GM12891 (cell line): ENCODE data around the gene LRP1.

Source experiments
- DNase-seq: peaks from one replicate; pipeline ENCODE4 v3.0.0; 2011; ENCODE audit warnings: low spot score; ENCODE audit not compliant: insufficient read length
- FAIRE-seq: peaks from 2 replicates; lab custom pipeline; 2011; peaks lifted over from hg19 to GRCh38; lab: Jason Lieb, UNC
- PAX5 ChIP-seq: IDR thresholded peaks from 2 replicates; pipeline ENCODE4 v1.6.1; 2011; ENCODE audit warnings: low read length, moderate library complexity, mild to moderate bottlenecking; ENCODE audit not compliant: insufficient read depth, severe bottlenecking
- POLR2A ChIP-seq: IDR thresholded peaks from 2 replicates; pipeline ENCODE4 v1.6.1; 2011; ENCODE audit warnings: low read depth, low read length, control low read depth
- POLR2AphosphoS5 ChIP-seq: IDR thresholded peaks from 2 replicates; pipeline ENCODE4 v1.6.1; 2011; ENCODE audit warnings: low read depth, low read length, control low read depth
- POU2F2 ChIP-seq: IDR thresholded peaks from 2 replicates; pipeline ENCODE4 v1.6.1; 2011; ENCODE audit warnings: low read depth, mild to moderate bottlenecking, control low read depth, low read length, moderate library complexity
- SPI1 ChIP-seq: IDR thresholded peaks from 2 replicates; pipeline ENCODE4 v1.6.1; 2011; ENCODE audit warnings: low read depth, low read length, control low read depth
- TAF1 ChIP-seq: IDR thresholded peaks from 2 replicates; pipeline ENCODE4 v1.6.1; 2011; ENCODE audit warnings: low read depth, low read length, control low read depth

The LRP1 gene

DNA sequence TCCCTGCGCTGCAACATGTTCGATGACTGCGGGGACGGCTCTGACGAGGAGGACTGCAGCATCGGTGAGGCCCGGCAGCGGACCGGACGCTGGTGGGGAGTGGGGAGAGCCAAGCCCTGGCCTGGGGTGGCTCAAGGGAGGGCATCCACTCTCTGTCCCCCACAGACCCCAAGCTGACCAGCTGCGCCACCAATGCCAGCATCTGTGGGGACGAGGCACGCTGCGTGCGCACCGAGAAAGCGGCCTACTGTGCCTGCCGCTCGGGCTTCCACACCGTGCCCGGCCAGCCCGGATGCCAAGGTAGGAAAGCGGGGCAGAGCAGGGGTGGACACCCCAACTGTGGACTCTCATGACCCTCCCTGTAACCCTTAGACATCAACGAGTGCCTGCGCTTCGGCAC is 76.9 kb downstream of the LRP1 start:
- TF ChIP-seq PAX5 (no peak), SPI1 (no peak), POLR2A (no peak), TAF1 (no peak), POU2F2 (no peak), POLR2AphosphoS5 (no peak)
- DNase-seq, result no peak
- no peak for FAIRE-seq

DNA sequence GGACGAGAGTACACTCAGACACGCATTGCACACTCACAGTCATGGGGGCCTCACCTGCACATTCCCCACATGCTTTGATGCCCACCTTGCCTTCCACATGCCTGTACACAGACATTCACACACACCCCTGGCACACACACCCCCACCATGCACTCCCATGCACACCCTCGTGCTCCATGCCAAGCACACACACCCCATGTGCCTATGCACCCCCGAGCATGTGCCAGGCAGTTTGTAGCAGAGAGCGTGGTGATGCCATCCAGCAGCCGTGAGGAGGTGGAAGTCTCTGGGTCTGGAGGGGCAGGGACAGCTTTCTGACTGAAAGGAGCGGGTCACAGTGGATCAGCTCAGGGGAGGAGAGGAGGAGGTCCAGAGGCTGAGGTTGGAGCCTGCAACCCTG is 77.6 kb downstream of the LRP1 start:
- TF ChIP-seq POLR2A, result no peak
- no peak for TF ChIP-seq SPI1
- TF ChIP-seq PAX5, result no peak
- no peak for TF ChIP-seq POU2F2
- TF ChIP-seq POLR2AphosphoS5, result no peak
- TF ChIP-seq TAF1, result no peak
- no peak for DNase-seq
- FAIRE-seq, result no peak

DNA sequence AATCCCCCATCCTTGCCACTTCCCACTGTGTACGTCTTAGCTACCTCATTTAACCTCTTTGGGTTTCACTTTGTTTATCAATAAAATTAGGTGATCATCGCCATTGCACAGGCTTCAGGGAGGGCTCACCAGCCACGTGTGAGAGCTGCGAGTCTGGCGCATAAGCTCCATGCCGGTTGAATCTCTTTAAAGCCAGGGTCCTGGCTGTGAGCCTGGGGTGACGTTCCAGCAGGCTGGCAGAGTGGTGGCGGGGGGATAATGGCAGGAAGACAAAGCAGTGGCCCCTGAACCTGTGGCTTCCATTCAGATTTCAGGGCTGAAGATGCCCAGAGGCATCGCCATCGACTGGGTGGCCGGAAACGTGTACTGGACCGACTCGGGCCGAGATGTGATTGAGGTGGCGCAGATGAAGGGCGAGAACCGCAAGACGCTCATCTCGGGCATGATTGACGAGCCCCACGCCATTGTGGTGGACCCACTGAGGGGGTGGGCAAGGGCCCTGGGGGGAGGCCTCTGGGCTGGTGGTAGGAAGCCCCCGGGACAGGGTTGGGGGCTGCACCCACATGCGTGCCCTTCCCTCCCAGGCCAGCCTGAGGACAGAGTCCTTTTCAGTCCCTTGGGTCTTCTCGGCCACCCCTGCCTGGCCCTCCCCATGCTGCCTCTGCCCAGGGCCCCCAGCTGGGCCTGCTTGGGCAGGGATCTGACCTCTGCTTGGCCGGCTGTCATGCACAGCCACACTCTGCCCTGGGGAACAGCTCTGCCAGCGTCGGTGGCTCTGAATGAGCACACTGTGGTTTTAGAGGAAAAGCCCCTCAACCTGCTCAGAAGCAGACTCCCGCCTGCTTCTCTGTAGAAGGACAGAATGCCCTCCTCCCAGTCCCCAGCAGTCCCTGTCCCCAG is 79.7 kb downstream of the LRP1 start:
- TF ChIP-seq POU2F2 (no peak), SPI1 (no peak), PAX5 (no peak), POLR2A (no peak), TAF1 (no peak), POLR2AphosphoS5 (no peak)
- FAIRE-seq (no peak), DNase-seq (no peak)

- TF ChIP-seq PAX5, result no peak
- no peak for TF ChIP-seq POLR2A
- TF ChIP-seq SPI1, result no peak
- TF ChIP-seq POU2F2, result no peak
- no peak for TF ChIP-seq POLR2AphosphoS5
- no peak for TF ChIP-seq TAF1
- FAIRE-seq, result no peak
- DNase-seq, result no peak
These were observed 80.5 kb downstream of the LRP1 start for GRCh38 chr12:57208631-57209282.

DNA sequence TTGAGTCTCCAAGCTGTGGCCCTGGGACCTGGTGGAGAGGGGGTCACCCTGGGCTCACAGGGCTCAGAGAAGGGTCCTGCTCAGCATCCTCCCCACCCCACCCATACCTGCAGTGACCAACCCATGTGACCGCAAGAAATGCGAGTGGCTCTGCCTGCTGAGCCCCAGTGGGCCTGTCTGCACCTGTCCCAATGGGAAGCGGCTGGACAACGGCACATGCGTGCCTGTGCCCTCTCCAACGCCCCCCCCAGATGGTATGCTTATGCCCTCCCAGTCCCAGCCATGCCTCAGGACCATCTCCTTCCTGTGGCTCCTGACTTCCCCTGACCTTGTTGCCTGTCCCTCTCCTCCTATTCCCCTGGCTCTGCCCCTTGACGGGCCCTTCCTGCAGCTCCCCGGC is 81.6 kb downstream of the LRP1 start:
- no peak for DNase-seq
- TF ChIP-seq POLR2AphosphoS5, result no peak
- no peak for TF ChIP-seq TAF1
- TF ChIP-seq SPI1, result no peak
- TF ChIP-seq POLR2A, result no peak
- no peak for TF ChIP-seq PAX5
- TF ChIP-seq POU2F2, result no peak
- FAIRE-seq, result no peak

- FAIRE-seq, result no peak
These were observed 82.2 kb downstream of the LRP1 start for GRCh38 chr12:57210461-57210860.

GRCh38 chr12:57210926-57211692 is 82.8 kb downstream of the LRP1 start:
- TF ChIP-seq TAF1 (no peak), POLR2AphosphoS5 (no peak), POU2F2 (no peak), SPI1 (no peak), POLR2A (no peak), PAX5 (no peak)
- FAIRE-seq (no peak), DNase-seq (no peak)

More at GRCh38 chr12:57210461-57210860, 82.2 kb downstream of the LRP1 start:
- TF ChIP-seq PAX5 (no peak), POU2F2 (no peak), TAF1 (no peak)
- DNase-seq, result no peak

GRCh38 chr12:57211791-57212700 is 83.8 kb downstream of the LRP1 start:
- no peak for FAIRE-seq
- TF ChIP-seq POLR2AphosphoS5 (no peak), POLR2A (no peak), POU2F2 (no peak), SPI1 (no peak), PAX5 (no peak), TAF1 (no peak)

GRCh38 chr12:57212701-57213057 is 84.4 kb downstream of the LRP1 start:
- DNase-seq (no peak), FAIRE-seq (no peak)
- TF ChIP-seq SPI1 (no peak), POLR2AphosphoS5 (no peak), TAF1 (no peak)

More at GRCh38 chr12:57211791-57212700, 83.8 kb downstream of the LRP1 start:
- no peak for DNase-seq
